Effector CD8-positive, alpha-beta T cell (primary cell): ENCODE data around the gene TSPYL4.

ENCODE experiments used
- DNase-seq: peaks from one replicate; lab custom pipeline; 2025; lab: John Stamatoyannopoulos, UW

The TSPYL4 gene

GRCh38 chr6:116229287-116229913 lies 24.5 kb downstream of the TSPYL4 start:
- DNase-seq, result no peak

DNA sequence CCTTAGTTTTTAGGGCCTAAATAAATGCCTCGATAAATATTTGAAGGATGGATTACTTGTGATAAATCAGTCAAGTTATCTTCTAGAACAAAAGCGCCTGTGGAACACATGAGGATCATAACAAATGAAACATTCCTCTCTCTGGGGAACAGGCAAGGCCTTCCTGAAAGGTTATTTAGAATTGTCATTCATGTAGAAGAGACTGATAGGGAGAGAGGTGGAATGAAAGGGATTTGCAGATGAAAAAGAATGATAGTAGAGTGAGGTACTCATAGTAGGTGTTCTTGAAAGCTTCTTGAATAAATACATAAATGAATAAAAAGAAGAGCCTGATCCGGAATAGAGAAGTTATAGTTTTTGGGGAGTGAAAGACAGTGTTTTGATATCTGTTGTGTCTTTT lies 30.5 kb downstream of the TSPYL4 start:
- no peak for DNase-seq

DNA sequence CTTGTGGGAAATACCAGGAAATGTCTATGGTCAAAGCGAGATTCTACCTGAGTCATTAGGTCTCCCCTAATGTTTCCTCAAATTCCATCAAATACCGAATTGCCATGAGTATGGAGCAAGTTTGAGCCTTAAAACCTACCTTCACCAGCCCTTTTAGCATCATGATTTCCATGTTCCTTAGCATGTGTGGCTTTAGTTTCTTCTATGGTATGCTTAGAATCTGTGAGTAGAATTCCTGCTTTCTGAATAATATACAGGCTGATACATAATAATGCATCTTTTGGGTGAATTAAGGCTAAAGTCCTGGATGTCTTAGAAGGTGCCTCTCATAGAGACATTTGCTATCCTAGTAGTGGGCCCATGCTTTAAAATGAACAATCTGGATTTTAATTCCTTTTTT lies 32.0 kb downstream of the TSPYL4 start:
- no peak for DNase-seq

GRCh38 chr6:116221067-116221466 lies 32.8 kb downstream of the TSPYL4 start:
- no peak for DNase-seq

- DNase-seq, result no peak
These were observed 35.0 kb downstream of the TSPYL4 start for GRCh38 chr6:116218866-116219265.

DNA sequence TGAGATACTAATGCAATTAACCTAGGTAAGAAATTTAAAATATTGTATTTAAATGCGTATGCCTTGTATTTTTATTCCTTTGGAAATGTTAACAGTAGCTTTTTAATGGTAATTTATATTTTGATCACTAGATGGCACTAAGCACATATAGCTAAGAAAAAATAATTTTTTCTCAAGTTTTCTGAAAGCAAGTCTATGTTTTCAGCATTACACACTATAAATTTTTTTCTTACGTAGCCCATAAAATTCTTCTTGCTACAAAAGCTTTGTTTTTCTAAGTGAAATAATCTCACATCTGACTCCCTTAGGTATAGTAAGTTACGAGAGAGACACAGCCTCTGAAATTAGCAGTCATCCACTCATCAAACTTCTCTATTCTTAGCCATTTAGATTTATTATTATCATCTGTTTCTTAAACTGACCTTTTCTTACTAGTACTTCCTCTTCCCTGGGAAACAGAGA lies 35.7 kb downstream of the TSPYL4 start:
- DNase-seq, result no peak

- DNase-seq, result no peak
These were observed 36.8 kb downstream of the TSPYL4 start for GRCh38 chr6:116217069-116217468.

GRCh38 chr6:116215414-116215813 lies 38.5 kb downstream of the TSPYL4 start:
- no peak for DNase-seq

- no peak for DNase-seq
These were observed 39.2 kb downstream of the TSPYL4 start for GRCh38 chr6:116214681-116215080.

DNA sequence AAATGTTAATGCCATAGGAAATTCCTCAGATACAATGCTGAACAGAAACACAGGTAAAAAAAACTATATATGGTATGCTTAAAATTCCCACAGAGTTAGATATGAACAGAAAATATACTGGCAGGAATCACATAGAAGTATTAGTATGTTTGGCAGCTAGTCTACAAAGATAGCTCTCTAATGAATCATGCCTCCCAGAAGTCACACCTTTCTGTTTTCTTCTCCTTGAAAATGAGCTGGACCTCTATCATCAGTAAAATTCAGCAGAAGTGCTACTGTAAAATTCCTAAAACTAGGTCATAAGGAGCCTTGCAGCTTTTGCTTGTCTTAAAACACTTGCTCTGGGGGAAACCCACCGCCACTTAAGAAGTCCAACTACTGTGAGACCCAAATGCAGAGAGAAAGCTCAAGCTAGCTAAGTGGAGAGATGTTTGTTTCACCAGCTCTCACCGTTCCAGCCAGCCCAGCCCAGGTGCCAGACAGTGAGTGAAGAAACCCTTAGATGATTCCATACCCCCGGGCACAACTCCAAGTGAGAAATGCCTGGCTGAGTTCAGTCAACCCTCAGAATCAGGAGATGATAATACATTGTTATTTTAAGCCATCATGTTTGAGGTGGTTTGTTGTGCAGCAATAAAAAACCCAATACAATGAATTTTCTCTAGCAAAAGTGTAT lies 43.0 kb downstream of the TSPYL4 start:
- no peak for DNase-seq

DNA sequence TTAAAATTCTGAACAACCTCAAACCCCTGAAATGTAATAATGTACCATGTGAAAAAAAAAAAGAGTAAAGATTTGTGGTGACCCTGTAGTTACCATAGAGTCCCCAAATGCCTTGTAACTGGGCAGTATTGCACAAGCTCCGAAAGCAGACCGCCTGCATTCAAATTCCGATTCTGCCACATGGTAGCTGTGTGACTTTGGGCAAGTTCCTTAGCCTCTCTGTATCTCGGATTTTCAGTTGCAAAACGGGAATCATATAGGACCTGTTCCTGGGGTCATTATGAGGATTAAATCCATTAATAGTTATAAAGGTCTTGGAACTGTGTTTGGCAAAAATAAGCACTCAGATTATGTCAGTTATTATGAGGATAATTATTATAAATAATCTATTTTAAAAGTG lies 43.6 kb downstream of the TSPYL4 start:
- no peak for DNase-seq

GRCh38 chr6:116208056-116208785 lies 45.7 kb downstream of the TSPYL4 start:
- DNase-seq, result no peak

DNA sequence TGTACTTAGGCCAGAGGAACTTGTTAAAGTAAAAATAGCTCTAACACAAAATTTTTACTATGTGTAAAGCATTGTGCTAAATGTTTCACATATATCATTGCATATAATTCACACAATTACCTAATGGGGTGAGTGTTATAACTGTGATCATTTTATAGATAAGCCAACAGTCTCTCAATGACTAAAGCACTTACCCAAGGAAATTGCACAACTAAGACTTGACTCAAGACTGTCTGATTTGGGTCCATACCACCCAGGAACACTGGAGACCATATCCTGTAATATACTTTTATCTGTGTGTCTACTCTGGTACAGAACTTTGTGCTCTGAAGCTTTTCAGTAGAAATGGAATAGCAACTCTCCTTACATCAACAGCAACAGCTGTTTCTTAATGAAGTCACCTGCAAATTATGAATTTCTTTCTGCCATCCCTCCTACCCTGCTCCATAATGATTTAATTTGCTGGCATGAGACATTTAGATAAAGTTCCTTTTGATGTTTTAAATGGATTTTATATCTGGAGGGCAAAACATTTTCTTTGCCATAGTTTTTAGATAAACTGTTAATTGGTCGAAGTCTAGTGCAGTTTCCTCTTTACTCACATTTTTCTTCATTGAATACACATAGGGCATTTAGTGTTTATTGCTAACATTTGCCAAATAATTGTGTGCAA lies 47.5 kb downstream of the TSPYL4 start:
- DNase-seq, result no peak

DNA sequence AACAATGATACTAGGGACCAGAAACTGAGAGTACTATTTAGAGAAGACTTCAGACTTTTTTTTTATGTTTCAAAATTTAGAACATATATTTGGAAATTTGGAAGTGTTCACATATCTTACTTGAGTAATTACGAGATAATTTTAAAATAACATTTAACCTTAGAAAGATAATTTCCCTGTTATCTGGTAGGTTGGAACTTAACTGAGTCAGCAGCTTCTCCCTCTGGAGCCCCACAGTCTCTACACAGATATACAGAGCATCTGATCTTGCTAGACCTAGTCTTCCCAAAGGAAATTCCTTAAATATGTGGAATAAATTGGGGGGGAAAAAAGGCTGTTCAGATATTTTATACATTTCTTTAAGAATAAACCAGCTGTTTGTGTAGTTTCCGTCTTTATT lies 48.6 kb downstream of the TSPYL4 start:
- DNase-seq, result no peak

DNA sequence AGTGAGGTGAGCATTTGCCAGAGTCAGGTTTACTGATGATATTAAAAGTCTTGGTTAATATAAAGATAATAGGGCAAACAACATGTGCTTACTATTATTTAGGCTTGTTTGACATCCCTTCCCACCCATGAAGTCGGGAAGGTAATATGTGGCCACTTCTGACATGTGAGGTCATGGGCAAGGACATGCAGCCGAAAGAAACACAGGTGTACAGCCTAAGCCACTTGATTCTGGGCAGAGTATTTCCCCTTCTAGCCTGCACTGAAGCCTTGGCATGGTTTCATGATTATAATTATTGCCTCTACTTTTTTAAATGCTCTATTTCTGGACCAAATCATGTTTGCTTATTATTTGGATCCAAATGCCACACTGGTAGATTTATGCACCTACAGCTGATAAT lies 52.3 kb downstream of the TSPYL4 start:
- DNase-seq, result no peak

GRCh38 chr6:116200619-116201249 lies 53.1 kb downstream of the TSPYL4 start:
- DNase-seq, result no peak
